ENCODE measurements around the gene TOX4.

TOX4 gene

GRCh38 chr14:21514341-21514740 lies 37.3 kb downstream of the TOX4 start:
- no peaks in the 10 kb centered on the region for H4K20me1 ChIP-seq (ENCODE audit: insufficient read depth)
- peaks cover 9% of the 10 kb centered on the region for H3K4me1 ChIP-seq (ENCODE audit: low read depth, poor library complexity, severe bottlenecking)
- H3K4me2 ChIP-seq, result no peak overlapping the region
- no peak overlapping the region for H3K4me3 ChIP-seq (IDR thresholded peaks at IDR 0.05; ENCODE audit: insufficient read depth, low read depth, low read length)
- H3K27me3 ChIP-seq (ENCODE audit: insufficient read depth, low read depth), result no peaks in the 10 kb centered on the region
- no peaks in the 10 kb centered on the region for H3K36me3 ChIP-seq (ENCODE audit: insufficient read depth)
- H3K27ac ChIP-seq, result no peak overlapping the region
- TF ChIP-seq, protein P1, sequence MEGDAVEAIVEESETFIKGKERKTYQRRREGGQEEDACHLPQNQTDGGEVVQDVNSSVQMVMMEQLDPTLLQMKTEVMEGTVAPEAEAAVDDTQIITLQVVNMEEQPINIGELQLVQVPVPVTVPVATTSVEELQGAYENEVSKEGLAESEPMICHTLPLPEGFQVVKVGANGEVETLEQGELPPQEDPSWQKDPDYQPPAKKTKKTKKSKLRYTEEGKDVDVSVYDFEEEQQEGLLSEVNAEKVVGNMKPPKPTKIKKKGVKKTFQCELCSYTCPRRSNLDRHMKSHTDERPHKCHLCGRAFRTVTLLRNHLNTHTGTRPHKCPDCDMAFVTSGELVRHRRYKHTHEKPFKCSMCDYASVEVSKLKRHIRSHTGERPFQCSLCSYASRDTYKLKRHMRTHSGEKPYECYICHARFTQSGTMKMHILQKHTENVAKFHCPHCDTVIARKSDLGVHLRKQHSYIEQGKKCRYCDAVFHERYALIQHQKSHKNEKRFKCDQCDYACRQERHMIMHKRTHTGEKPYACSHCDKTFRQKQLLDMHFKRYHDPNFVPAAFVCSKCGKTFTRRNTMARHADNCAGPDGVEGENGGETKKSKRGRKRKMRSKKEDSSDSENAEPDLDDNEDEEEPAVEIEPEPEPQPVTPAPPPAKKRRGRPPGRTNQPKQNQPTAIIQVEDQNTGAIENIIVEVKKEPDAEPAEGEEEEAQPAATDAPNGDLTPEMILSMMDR (conservative IDR thresholded peaks at IDR 0.05; ENCODE audit: low read depth, low read length), result no peak
- no peak overlapping the region for H2AFZ ChIP-seq (ENCODE audit: low read depth)
- peaks cover 18% of the 10 kb centered on the region for H3K79me2 ChIP-seq (ENCODE audit: insufficient read depth, low read depth)
- no peak overlapping the region for H3K9ac ChIP-seq

- no peaks in the 10 kb centered on the region for H4K20me1 ChIP-seq (ENCODE audit: insufficient read depth)
- no peaks in the 10 kb centered on the region for H3K27me3 ChIP-seq (ENCODE audit: insufficient read depth, low read depth)
- no peak overlapping the region for H3K4me3 ChIP-seq (IDR thresholded peaks at IDR 0.05; ENCODE audit: insufficient read depth, low read depth, low read length)
- H3K4me1 ChIP-seq (ENCODE audit: low read depth, poor library complexity, severe bottlenecking), result peaks cover 9% of the 10 kb centered on the region
- H3K36me3 ChIP-seq (ENCODE audit: insufficient read depth), result no peaks in the 10 kb centered on the region
- no peak overlapping the region for H3K4me2 ChIP-seq
- H3K79me2 ChIP-seq (ENCODE audit: insufficient read depth, low read depth), result no peaks in the 10 kb centered on the region
- H3K27ac ChIP-seq, result no peak overlapping the region
- TF ChIP-seq, protein P1 (conservative IDR thresholded peaks at IDR 0.05; ENCODE audit: low read depth, low read length), result no peak
- H2AFZ ChIP-seq (ENCODE audit: low read depth), result no peak overlapping the region
- H3K9ac ChIP-seq, result no peak overlapping the region
Measured at GRCh38 chr14:21518725-21519124, 41.7 kb downstream of the TOX4 start.

DNA sequence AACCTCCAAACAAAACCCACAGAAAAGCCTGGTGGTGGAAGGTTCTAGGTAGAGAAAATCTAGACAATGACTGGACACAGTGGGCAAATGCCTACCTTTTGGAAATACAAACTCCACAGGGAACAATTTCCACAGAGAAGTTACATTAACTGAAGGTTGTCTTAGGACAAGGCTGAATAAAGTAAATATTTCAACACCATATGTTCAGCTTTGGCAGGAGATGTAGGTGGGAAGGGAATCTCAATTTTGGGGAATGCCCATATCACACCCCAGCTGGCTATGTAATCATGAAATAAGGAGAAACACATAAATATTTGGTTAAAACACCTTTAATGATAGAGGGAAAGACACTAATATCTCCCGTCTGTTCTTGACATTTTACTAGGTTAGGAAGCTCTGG lies 43.8 kb downstream of the TOX4 start:
- Histone ChIP-seq H3K4me2 (peak overlapping the region; percentile 33; the same call in 1 of the 2 replicates), H3K79me2 (ENCODE audit: insufficient read depth, low read depth) (no peaks in the 10 kb centered on the region), H3K4me3 (IDR thresholded peaks at IDR 0.05; ENCODE audit: insufficient read depth, low read depth, low read length) (no peak overlapping the region), H3K9ac (no peak overlapping the region), H3K36me3 (ENCODE audit: insufficient read depth) (no peaks in the 10 kb centered on the region), H3K27me3 (ENCODE audit: insufficient read depth, low read depth) (no peaks in the 10 kb centered on the region), H3K4me1 (ENCODE audit: low read depth, poor library complexity, severe bottlenecking) (peaks cover 9% of the 10 kb centered on the region), H3K27ac (no peak overlapping the region), H2AFZ (ENCODE audit: low read depth) (no peak overlapping the region), H4K20me1 (ENCODE audit: insufficient read depth) (no peaks in the 10 kb centered on the region)
- TF ChIP-seq, protein P1 (conservative IDR thresholded peaks at IDR 0.05; ENCODE audit: low read depth, low read length), result no peak

DNA sequence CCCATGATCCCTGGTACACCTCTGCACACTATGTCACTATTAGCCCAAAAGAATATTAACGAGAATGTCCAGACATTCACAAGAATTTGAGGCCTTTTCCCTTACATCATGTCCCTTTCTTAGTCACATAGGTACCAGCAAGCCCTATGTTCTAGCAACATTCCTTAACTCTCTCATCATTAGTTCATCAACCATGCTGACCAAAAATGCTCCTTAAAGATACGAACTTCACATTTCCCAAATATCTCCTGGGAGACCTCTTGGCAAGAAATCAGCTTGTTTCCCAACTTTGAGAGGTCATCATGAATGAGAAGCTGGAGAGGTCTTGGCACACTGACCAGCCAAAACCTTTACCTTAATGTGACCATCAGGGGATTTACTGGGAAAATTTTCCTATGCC lies 44.5 kb downstream of the TOX4 start:
- no peaks in the 10 kb centered on the region for H3K27me3 ChIP-seq (ENCODE audit: insufficient read depth, low read depth)
- H3K27ac ChIP-seq, result no peak overlapping the region

More for the DNA sequence above, 44.5 kb downstream of the TOX4 start:
- H4K20me1 ChIP-seq (ENCODE audit: insufficient read depth), result no peaks in the 10 kb centered on the region
- TF ChIP-seq, protein P1 (conservative IDR thresholded peaks at IDR 0.05; ENCODE audit: low read depth, low read length), result no peak
- no peaks in the 10 kb centered on the region for H3K36me3 ChIP-seq (ENCODE audit: insufficient read depth)
- H3K4me2 ChIP-seq, result no peak overlapping the region
- no peak overlapping the region for H2AFZ ChIP-seq (ENCODE audit: low read depth)
- no peak overlapping the region for H3K4me3 ChIP-seq (IDR thresholded peaks at IDR 0.05; ENCODE audit: insufficient read depth, low read depth, low read length)
- H3K9ac ChIP-seq, result no peak overlapping the region
- peaks cover 9% of the 10 kb centered on the region for H3K4me1 ChIP-seq (ENCODE audit: low read depth, poor library complexity, severe bottlenecking)
- H3K79me2 ChIP-seq (ENCODE audit: insufficient read depth, low read depth), result no peaks in the 10 kb centered on the region

All from KMS-11 (cell line).